ENCODE data around the gene CSTF1.

CSTF1 gene

GRCh38 chr20:56423211-56423610, 30.8 kb downstream of the CSTF1 start:
- Histone ChIP-seq H3K4me3 (ENCODE audit: insufficient read depth, low read depth, low read length, poor library complexity, severe bottlenecking) (no peak overlapping the region), H3K4me1 (ENCODE audit: control insufficient read depth, insufficient read depth, low read length, poor library complexity, severe bottlenecking) (peaks cover 32% of the 10 kb centered on the region), H3K36me3 (ENCODE audit: control insufficient read depth, insufficient read depth, low read length) (no peaks in the 10 kb centered on the region), H3K27me3 (replicated peaks; ENCODE audit: control insufficient read depth, insufficient read depth, low read length, poor library complexity, severe bottlenecking) (no peaks in the 10 kb centered on the region), H3K9me3 (ENCODE audit: control insufficient read depth, low read length) (no peaks in the 10 kb centered on the region), H3K27ac (ENCODE audit: insufficient read depth, low read length, poor library complexity, severe bottlenecking) (no peak overlapping the region)
- DNase-seq = no peak

GRCh38 chr20:56423886-56424285, 31.4 kb downstream of the CSTF1 start:
- H3K36me3 ChIP-seq (ENCODE audit: control insufficient read depth, insufficient read depth, low read length) = no peaks in the 10 kb centered on the region
- H3K27ac ChIP-seq (ENCODE audit: insufficient read depth, low read length, poor library complexity, severe bottlenecking) = no peak overlapping the region
- no peak overlapping the region for H3K4me3 ChIP-seq (ENCODE audit: insufficient read depth, low read depth, low read length, poor library complexity, severe bottlenecking)
- H3K9me3 ChIP-seq (ENCODE audit: control insufficient read depth, low read length) = no peaks in the 10 kb centered on the region
- peaks cover 29% of the 10 kb centered on the region for H3K4me1 ChIP-seq (ENCODE audit: control insufficient read depth, insufficient read depth, low read length, poor library complexity, severe bottlenecking)
- H3K27me3 ChIP-seq (replicated peaks; ENCODE audit: control insufficient read depth, insufficient read depth, low read length, poor library complexity, severe bottlenecking) = no peaks in the 10 kb centered on the region
- no peak for DNase-seq

GRCh38 chr20:56424931-56425330, 32.5 kb downstream of the CSTF1 start:
- H3K4me1 ChIP-seq (ENCODE audit: control insufficient read depth, insufficient read depth, low read length, poor library complexity, severe bottlenecking) = peaks cover 33% of the 10 kb centered on the region
- H3K9me3 ChIP-seq (ENCODE audit: control insufficient read depth, low read length) = no peaks in the 10 kb centered on the region
- no peaks in the 10 kb centered on the region for H3K27me3 ChIP-seq (replicated peaks; ENCODE audit: control insufficient read depth, insufficient read depth, low read length, poor library complexity, severe bottlenecking)
- no peaks in the 10 kb centered on the region for H3K36me3 ChIP-seq (ENCODE audit: control insufficient read depth, insufficient read depth, low read length)
- H3K27ac ChIP-seq (ENCODE audit: insufficient read depth, low read length, poor library complexity, severe bottlenecking) = no peak overlapping the region
- H3K4me3 ChIP-seq (ENCODE audit: insufficient read depth, low read depth, low read length, poor library complexity, severe bottlenecking) = no peak overlapping the region
- no peak for DNase-seq

GRCh38 chr20:56426026-56426425, 33.6 kb downstream of the CSTF1 start:
- no peak overlapping the region for H3K27ac ChIP-seq (ENCODE audit: insufficient read depth, low read length, poor library complexity, severe bottlenecking)
- H3K9me3 ChIP-seq (ENCODE audit: control insufficient read depth, low read length) = no peaks in the 10 kb centered on the region
- no peak overlapping the region for H3K4me3 ChIP-seq (ENCODE audit: insufficient read depth, low read depth, low read length, poor library complexity, severe bottlenecking)
- no peaks in the 10 kb centered on the region for H3K36me3 ChIP-seq (ENCODE audit: control insufficient read depth, insufficient read depth, low read length)
- DNase-seq = no peak
- peaks cover 34% of the 10 kb centered on the region for H3K4me1 ChIP-seq (ENCODE audit: control insufficient read depth, insufficient read depth, low read length, poor library complexity, severe bottlenecking)
- H3K27me3 ChIP-seq (replicated peaks; ENCODE audit: control insufficient read depth, insufficient read depth, low read length, poor library complexity, severe bottlenecking) = no peaks in the 10 kb centered on the region

- peaks cover 26% of the 10 kb centered on the region for H3K4me1 ChIP-seq (ENCODE audit: control insufficient read depth, insufficient read depth, low read length, poor library complexity, severe bottlenecking)
- no peak overlapping the region for H3K27ac ChIP-seq (ENCODE audit: insufficient read depth, low read length, poor library complexity, severe bottlenecking)
- H3K9me3 ChIP-seq (ENCODE audit: control insufficient read depth, low read length) = no peaks in the 10 kb centered on the region
- H3K4me3 ChIP-seq (ENCODE audit: insufficient read depth, low read depth, low read length, poor library complexity, severe bottlenecking) = no peak overlapping the region
- DNase-seq = no peak
- no peaks in the 10 kb centered on the region for H3K36me3 ChIP-seq (ENCODE audit: control insufficient read depth, insufficient read depth, low read length)
- no peaks in the 10 kb centered on the region for H3K27me3 ChIP-seq (replicated peaks; ENCODE audit: control insufficient read depth, insufficient read depth, low read length, poor library complexity, severe bottlenecking)
Observed at GRCh38 chr20:56426926-56427325, 34.5 kb downstream of the CSTF1 start.

- H3K36me3 ChIP-seq (ENCODE audit: control insufficient read depth, insufficient read depth, low read length) = no peaks in the 10 kb centered on the region
- H3K9me3 ChIP-seq (ENCODE audit: control insufficient read depth, low read length) = no peaks in the 10 kb centered on the region
- DNase-seq = no peak
- H3K4me3 ChIP-seq (ENCODE audit: insufficient read depth, low read depth, low read length, poor library complexity, severe bottlenecking) = no peak overlapping the region
- H3K4me1 ChIP-seq (ENCODE audit: control insufficient read depth, insufficient read depth, low read length, poor library complexity, severe bottlenecking) = peaks cover 19% of the 10 kb centered on the region
- H3K27me3 ChIP-seq (replicated peaks; ENCODE audit: control insufficient read depth, insufficient read depth, low read length, poor library complexity, severe bottlenecking) = no peaks in the 10 kb centered on the region
- H3K27ac ChIP-seq (ENCODE audit: insufficient read depth, low read length, poor library complexity, severe bottlenecking) = no peak overlapping the region
Observed at GRCh38 chr20:56427797-56428196, 35.4 kb downstream of the CSTF1 start.

GRCh38 chr20:56428410-56428809, 36.0 kb downstream of the CSTF1 start:
- DNase-seq = no peak
- H3K27ac ChIP-seq (ENCODE audit: insufficient read depth, low read length, poor library complexity, severe bottlenecking) = no peak overlapping the region
- H3K27me3 ChIP-seq (replicated peaks; ENCODE audit: control insufficient read depth, insufficient read depth, low read length, poor library complexity, severe bottlenecking) = no peaks in the 10 kb centered on the region
- no peak overlapping the region for H3K4me3 ChIP-seq (ENCODE audit: insufficient read depth, low read depth, low read length, poor library complexity, severe bottlenecking)
- H3K4me1 ChIP-seq (ENCODE audit: control insufficient read depth, insufficient read depth, low read length, poor library complexity, severe bottlenecking) = peaks cover 16% of the 10 kb centered on the region
- no peaks in the 10 kb centered on the region for H3K36me3 ChIP-seq (ENCODE audit: control insufficient read depth, insufficient read depth, low read length)
- no peaks in the 10 kb centered on the region for H3K9me3 ChIP-seq (ENCODE audit: control insufficient read depth, low read length)

GRCh38 chr20:56428881-56429280, 36.4 kb downstream of the CSTF1 start:
- peak overlapping the region; percentile 54 for H3K27ac ChIP-seq (ENCODE audit: insufficient read depth, low read length, poor library complexity, severe bottlenecking)
- no peak for DNase-seq
- peak overlapping the region; percentile 39 for H3K4me3 ChIP-seq (ENCODE audit: insufficient read depth, low read depth, low read length, poor library complexity, severe bottlenecking)
- no peaks in the 10 kb centered on the region for H3K36me3 ChIP-seq (ENCODE audit: control insufficient read depth, insufficient read depth, low read length)
- peaks cover 16% of the 10 kb centered on the region for H3K4me1 ChIP-seq (ENCODE audit: control insufficient read depth, insufficient read depth, low read length, poor library complexity, severe bottlenecking)
- no peaks in the 10 kb centered on the region for H3K9me3 ChIP-seq (ENCODE audit: control insufficient read depth, low read length)
- H3K27me3 ChIP-seq (replicated peaks; ENCODE audit: control insufficient read depth, insufficient read depth, low read length, poor library complexity, severe bottlenecking) = no peaks in the 10 kb centered on the region

- Histone ChIP-seq H3K9me3 (ENCODE audit: control insufficient read depth, low read length) (no peaks in the 10 kb centered on the region), H3K4me1 (ENCODE audit: control insufficient read depth, insufficient read depth, low read length, poor library complexity, severe bottlenecking) (peaks cover 16% of the 10 kb centered on the region), H3K27me3 (replicated peaks; ENCODE audit: control insufficient read depth, insufficient read depth, low read length, poor library complexity, severe bottlenecking) (no peaks in the 10 kb centered on the region), H3K27ac (ENCODE audit: insufficient read depth, low read length, poor library complexity, severe bottlenecking) (peak overlapping the region; percentile 54), H3K36me3 (ENCODE audit: control insufficient read depth, insufficient read depth, low read length) (no peaks in the 10 kb centered on the region), H3K4me3 (ENCODE audit: insufficient read depth, low read depth, low read length, poor library complexity, severe bottlenecking) (peak overlapping the region; percentile 39)
- no peak for DNase-seq
Observed at GRCh38 chr20:56429502-56429901, 37.1 kb downstream of the CSTF1 start.

- Histone ChIP-seq H3K4me3 (ENCODE audit: insufficient read depth, low read depth, low read length, poor library complexity, severe bottlenecking) (peak overlapping the region; percentile 39), H3K36me3 (ENCODE audit: control insufficient read depth, insufficient read depth, low read length) (no peaks in the 10 kb centered on the region), H3K9me3 (ENCODE audit: control insufficient read depth, low read length) (no peaks in the 10 kb centered on the region), H3K4me1 (ENCODE audit: control insufficient read depth, insufficient read depth, low read length, poor library complexity, severe bottlenecking) (peaks cover 16% of the 10 kb centered on the region), H3K27me3 (replicated peaks; ENCODE audit: control insufficient read depth, insufficient read depth, low read length, poor library complexity, severe bottlenecking) (no peaks in the 10 kb centered on the region), H3K27ac (ENCODE audit: insufficient read depth, low read length, poor library complexity, severe bottlenecking) (peak overlapping the region; percentile 54)
- DNase-seq = no peak
Observed at GRCh38 chr20:56429941-56430340, 37.5 kb downstream of the CSTF1 start.

- H3K27ac ChIP-seq (ENCODE audit: insufficient read depth, low read length, poor library complexity, severe bottlenecking) = no peak overlapping the region
- no peak for DNase-seq
- H3K4me1 ChIP-seq (ENCODE audit: control insufficient read depth, insufficient read depth, low read length, poor library complexity, severe bottlenecking) = peaks cover 16% of the 10 kb centered on the region
- no peaks in the 10 kb centered on the region for H3K27me3 ChIP-seq (replicated peaks; ENCODE audit: control insufficient read depth, insufficient read depth, low read length, poor library complexity, severe bottlenecking)
- no peaks in the 10 kb centered on the region for H3K9me3 ChIP-seq (ENCODE audit: control insufficient read depth, low read length)
- no peaks in the 10 kb centered on the region for H3K36me3 ChIP-seq (ENCODE audit: control insufficient read depth, insufficient read depth, low read length)
- no peak overlapping the region for H3K4me3 ChIP-seq (ENCODE audit: insufficient read depth, low read depth, low read length, poor library complexity, severe bottlenecking)
Observed at GRCh38 chr20:56430461-56430860, 38.0 kb downstream of the CSTF1 start.

Data from effector memory CD4-positive, alpha-beta T cell (primary cell).